HCT116 (cell line): Measurements from ENCODE around the gene ZCWPW1. TPM values are rescaled to one million over a fixed set of nuclear protein-coding genes. Genes with fewer than 3 reads are reported as not detected.

Source experiments
- ATAC-seq: fragments of 200-7000 bp; cut with Tn5 transposase; 2 replicates; pipeline ENCODE4 v1.9.1; 2020; ENCODE audit warnings: mild to moderate bottlenecking, moderate library complexity
- BruUV-seq: library from RNA; stranded (reverse); fragments of 400-500 nt; replicated peaks from 2 replicates; lab custom pipeline; 2021; lab: Mats Ljungman, UMichigan
- CTCF ChIA-PET: fragments of 300-600 bp; sonication (Branson Sonifier 250); formaldehyde crosslinking; loops from one replicate; lab custom pipeline; 2021; ENCODE audit warnings: antibody characterized with exemption; lab: Charles Lee
- POLR2A ChIA-PET: fragments of 300-600, 350-600 bp; sonication (Branson Sonifier 250); formaldehyde crosslinking; loops from one replicate; lab custom pipeline; 2021; ENCODE audit warnings: antibody characterized with exemption; lab: Charles Lee
- RAD21 ChIA-PET, 2 experiments: fragments of 300-600 bp; sonication (Branson Sonifier 250); formaldehyde crosslinking; loops; one replicate each; lab custom pipeline; 2023; ENCODE audit warnings: low total read pairs in 2 of 2; ENCODE audit not compliant: uncharacterized antibody in 2 of 2, unreplicated experiment in 2 of 2, low non-redundant PET in 1 of 2; lab: Charles Lee
- DNase-seq: peaks from one replicate; pipeline ENCODE4 v3.0.0-alpha.2; 2010; ENCODE audit warnings: low read depth, low spot score
- H2AFZ ChIP-seq: fragments of 200-600 bp; shearing (Covaris generic), sonication (generic); 2 replicates; pipeline ENCODE4 v1.6.1; 2017; ENCODE audit warnings: low read depth, mixed run types, mixed read lengths, antibody characterized with exemption, low read length; ENCODE audit not compliant: poor library complexity, severe bottlenecking
- H3K27ac ChIP-seq: 2 replicates; pipeline ENCODE4 v1.5.1; 2012; ENCODE audit warnings: low read depth, low read length
- H3K27me3 ChIP-seq: fragments of 200-600 bp; sonication (generic); 2 replicates; pipeline ENCODE4 v1.6.1; 2016; ENCODE audit warnings: mixed run types, low read length, mixed read lengths; ENCODE audit not compliant: insufficient read depth
- H3K36me3 ChIP-seq, 2 experiments: fragments of 200-500 bp in 1 of 2; fragments of 200-600 bp in 1 of 2; sonication (Bioruptor generic) in 1 of 2; sonication (generic) in 1 of 2; 2 replicates each; pipeline versions ENCODE4 v1.5.1 to v1.6.1; 2014 to 2016; ENCODE audit warnings: low read length in 2 of 2, inconsistent platforms in 1 of 2, mixed read lengths in 1 of 2, mixed run types in 1 of 2; ENCODE audit not compliant: insufficient read depth in 2 of 2, control insufficient read depth in 1 of 2
- H3K4me1 ChIP-seq, 2 experiments: fragments of 200-600 bp in 1 of 2; sonication (generic) in 1 of 2; 2 replicates each; pipeline versions ENCODE4 v1.5.1 to v1.6.1; 2012 to 2017; ENCODE audit warnings: low read length in 2 of 2, inconsistent platforms in 1 of 2, mild to moderate bottlenecking in 1 of 2, mixed read lengths in 1 of 2, mixed run types in 1 of 2, moderate library complexity in 1 of 2; ENCODE audit not compliant: insufficient read depth in 2 of 2, control insufficient read depth in 1 of 2
- H3K4me2 ChIP-seq: fragments of 200-600 bp; sonication (generic); 2 replicates; pipeline ENCODE4 v1.6.1; 2017; ENCODE audit warnings: mixed run types, low read length, mixed read lengths
- H3K4me3 ChIP-seq, 2 experiments: fragments of 200-600 bp in 1 of 2; sonication (generic) in 1 of 2; replicated peaks in 1 of 2; 2 replicates each; pipeline ENCODE4 v1.5.1; 2011 to 2016; ENCODE audit warnings: low read length in 2 of 2, control low read depth in 1 of 2, low read depth in 1 of 2, mild to moderate bottlenecking in 1 of 2, mixed read lengths in 1 of 2, mixed run types in 1 of 2
- H3K79me2 ChIP-seq: fragments of 200-600 bp; sonication (generic); 2 replicates; pipeline ENCODE4 v1.6.1; 2017; ENCODE audit warnings: mild to moderate bottlenecking, mixed run types, low read length, moderate library complexity, mixed read lengths; ENCODE audit not compliant: insufficient read depth
- H3K9ac ChIP-seq: fragments of 200-600 bp; sonication (generic); 2 replicates; pipeline ENCODE4 v1.6.1; 2016; ENCODE audit warnings: low read length, mixed read lengths
- H3K9me2 ChIP-seq: fragments of 200-600 bp; sonication (generic), shearing (Covaris generic); 2 replicates; pipeline ENCODE4 v1.6.1; 2017; ENCODE audit warnings: mixed run types, mild to moderate bottlenecking, moderate library complexity; ENCODE audit not compliant: insufficient read depth
- H3K9me3 ChIP-seq, 2 experiments: fragments of 200-500 bp in 1 of 2; fragments of 200-600 bp in 1 of 2; sonication (Bioruptor generic) in 1 of 2; sonication (generic) in 1 of 2; 2 replicates each; pipeline ENCODE4 v1.6.1; 2014 to 2017; ENCODE audit warnings: low read length in 2 of 2, mixed read lengths in 2 of 2, inconsistent platforms in 1 of 2, low read depth in 1 of 2, mild to moderate bottlenecking in 1 of 2, mixed run types in 1 of 2, moderate library complexity in 1 of 2; ENCODE audit not compliant: control insufficient read depth in 1 of 2, insufficient read depth in 1 of 2
- H4K20me1 ChIP-seq: fragments of 200-600 bp; sonication (generic), shearing (Covaris generic); 2 replicates; pipeline ENCODE4 v1.6.1; 2017; ENCODE audit warnings: mixed run types, mild to moderate bottlenecking, moderate library complexity; ENCODE audit not compliant: insufficient read depth
- CBX3 ChIP-seq: IDR thresholded peaks from 2 replicates; pipeline ENCODE4 v1.6.1; 2012; ENCODE audit warnings: low read depth
- CEBPB ChIP-seq: IDR thresholded peaks from 2 replicates; pipeline ENCODE4 v1.6.1; 2012; ENCODE audit warnings: low read depth
- CTCF ChIP-seq, 3 experiments: fragments of 200-600 bp in 1 of 3; sonication (generic) in 1 of 3; IDR thresholded peaks in 2 of 3; conservative IDR thresholded peaks in 1 of 3; 2 replicates each; pipeline ENCODE4 v1.5.1; 2012 to 2017; ENCODE audit warnings: low read depth in 2 of 3, low read length in 2 of 3, antibody characterized with exemption in 1 of 3, borderline replicate concordance in 1 of 3, control low read depth in 1 of 3, mild to moderate bottlenecking in 1 of 3, mixed read lengths in 1 of 3, mixed run types in 1 of 3, moderate library complexity in 1 of 3; ENCODE audit not compliant: insufficient read depth in 1 of 3
- ELF1 ChIP-seq: IDR thresholded peaks from 2 replicates; pipeline ENCODE4 v1.6.1; 2012; ENCODE audit warnings: low read depth, borderline replicate concordance
- EZH2 ChIP-seq: fragments of 200-600 bp; sonication (generic); IDR thresholded peaks from 2 replicates; pipeline ENCODE4 v1.6.1; 2017; ENCODE audit warnings: antibody characterized with exemption, mixed run types
- EZH2phosphoT487 ChIP-seq: fragments of 200-600 bp; IDR thresholded peaks from 2 replicates; pipeline ENCODE4 v1.6.1; 2018; ENCODE audit warnings: antibody characterized with exemption, borderline replicate concordance
- FOSL1 ChIP-seq: IDR thresholded peaks from 2 replicates; pipeline ENCODE4 v1.6.1; 2012; ENCODE audit warnings: low read depth
- MAX ChIP-seq: IDR thresholded peaks from 2 replicates; pipeline ENCODE4 v1.6.1; 2012
- POLR2AphosphoS5 ChIP-seq: IDR thresholded peaks from 2 replicates; pipeline ENCODE4 v1.6.1; 2011; ENCODE audit warnings: mild to moderate bottlenecking, low read depth, low read length, moderate library complexity
- RAD21 ChIP-seq: IDR thresholded peaks from 2 replicates; pipeline ENCODE4 v1.6.1; 2012; ENCODE audit warnings: low read depth, mild to moderate bottlenecking
- REST ChIP-seq: IDR thresholded peaks from 2 replicates; pipeline ENCODE4 v1.6.1; 2012; ENCODE audit warnings: low read depth
- SP1 ChIP-seq: IDR thresholded peaks from 2 replicates; pipeline ENCODE4 v1.6.1; 2012; ENCODE audit warnings: low read depth
- SRF ChIP-seq: IDR thresholded peaks from 2 replicates; pipeline ENCODE4 v1.6.1; 2012; ENCODE audit warnings: low read depth
- TCF7L2 ChIP-seq: IDR thresholded peaks from 2 replicates; pipeline ENCODE4 v1.7.0; 2011; ENCODE audit warnings: borderline replicate concordance, inconsistent platforms; ENCODE audit not compliant: insufficient read depth, insufficient read length; ENCODE audit errors: extremely low read depth
- YY1 ChIP-seq: IDR thresholded peaks from 2 replicates; pipeline ENCODE4 v1.6.1; 2011; ENCODE audit warnings: low read length, low read depth, moderate library complexity, mild to moderate bottlenecking; ENCODE audit not compliant: insufficient replicate concordance; ENCODE audit errors: extremely low read depth
- ZBTB33 ChIP-seq: IDR thresholded peaks from 2 replicates; pipeline ENCODE4 v1.6.1; 2011; ENCODE audit warnings: mild to moderate bottlenecking, low read length, moderate library complexity; ENCODE audit not compliant: insufficient replicate concordance; ENCODE audit errors: extremely low read depth
- ZFX ChIP-seq: fragments of 450-650 bp; IDR thresholded peaks from 2 replicates; pipeline ENCODE4 v1.6.1; 2017
- intact Hi-C: fragments of 100-400 bp; cut with micrococcal nuclease; formaldehyde crosslinking; loops from 2 replicates; pipeline ENCODE4 v1.10.0; 2022
- total RNA-seq: library from RNA; stranded (reverse); gene quantifications from one replicate; pipeline ENCODE4 v1.2.1, GENCODE V29; 2021; ENCODE audit not compliant: unreplicated experiment

Gene ZCWPW1
- total RNA-seq, 1 experiment from 2014 or later, result 1.5 TPM

- ChIA-PET RAD21 (no interaction called here), CTCF (no interaction called here), POLR2A (no interaction called here)
- Histone ChIP-seq H3K27me3 (no peaks in the 10 kb centered on the region), H3K36me3 (0 out of 4 replicates have a peak, but pooled peaks cover 0 to 2% of the 10 kb centered on the region in 2 experiments), H3K27ac (no peak overlapping the region), H3K9ac (no peak overlapping the region), H3K4me1 (peaks cover 15 to 30% of the 10 kb centered on the region in 2 experiments), H2AFZ (no peak overlapping the region), H3K79me2 (no peaks in the 10 kb centered on the region), H3K9me2 (no peaks in the 10 kb centered on the region), H3K4me2 (no peak overlapping the region), H3K9me3 (no peaks in the 10 kb centered on the region), H3K4me3 (no peak overlapping the region), H4K20me1 (no peaks in the 10 kb centered on the region)
- no TSS peak for BruUV-seq
- DNase-seq, result no peak
- no peak for ATAC-seq
- intact Hi-C loops, result no loop called here
- TF ChIP-seq POLR2AphosphoS5, result no peak
- no peak for TF ChIP-seq REST
- no peak for TF ChIP-seq SRF
- TF ChIP-seq EZH2, result no peak
- TF ChIP-seq CTCF (IDR thresholded peaks at IDR 0.05 in 2 of 3, conservative IDR thresholded peaks at IDR 0.05 in 1 of 3; ENCODE audit: borderline replicate concordance in 1 of 3, insufficient read depth in 1 of 3, low read depth in 2 of 3, low read length in 2 of 3), result no peak
- TF ChIP-seq CEBPB, result no peak
- TF ChIP-seq FOSL1, result no peak
- no peak for TF ChIP-seq ZFX
- no peak for TF ChIP-seq CBX3
- TF ChIP-seq SP1, result no peak
- TF ChIP-seq ELF1, result no peak
- TF ChIP-seq ZBTB33, result no peak
- no peak for TF ChIP-seq TCF7L2
- TF ChIP-seq YY1, result no peak
- TF ChIP-seq MAX, result no peak
- no peak for TF ChIP-seq EZH2phosphoT487
- no peak for TF ChIP-seq RAD21
Observed at GRCh38 chr7:100466653-100467605, 38.4 kb upstream of the ZCWPW1 start.
